Right forelimb (tissue), 1 donor: ENCODE results near the gene COL23A1.

ENCODE experiments used
- DNase-seq: peaks from one replicate; pipeline ENCODE4 v3.0.0-alpha.2; 2018

Gene COL23A1

GRCh38 chr5:178432421-178433272 is 157.5 kb downstream of the COL23A1 start:
- no peak for DNase-seq

- no peak for DNase-seq
Observed at GRCh38 chr5:178431782-178432165, 158.4 kb downstream of the COL23A1 start.

DNA sequence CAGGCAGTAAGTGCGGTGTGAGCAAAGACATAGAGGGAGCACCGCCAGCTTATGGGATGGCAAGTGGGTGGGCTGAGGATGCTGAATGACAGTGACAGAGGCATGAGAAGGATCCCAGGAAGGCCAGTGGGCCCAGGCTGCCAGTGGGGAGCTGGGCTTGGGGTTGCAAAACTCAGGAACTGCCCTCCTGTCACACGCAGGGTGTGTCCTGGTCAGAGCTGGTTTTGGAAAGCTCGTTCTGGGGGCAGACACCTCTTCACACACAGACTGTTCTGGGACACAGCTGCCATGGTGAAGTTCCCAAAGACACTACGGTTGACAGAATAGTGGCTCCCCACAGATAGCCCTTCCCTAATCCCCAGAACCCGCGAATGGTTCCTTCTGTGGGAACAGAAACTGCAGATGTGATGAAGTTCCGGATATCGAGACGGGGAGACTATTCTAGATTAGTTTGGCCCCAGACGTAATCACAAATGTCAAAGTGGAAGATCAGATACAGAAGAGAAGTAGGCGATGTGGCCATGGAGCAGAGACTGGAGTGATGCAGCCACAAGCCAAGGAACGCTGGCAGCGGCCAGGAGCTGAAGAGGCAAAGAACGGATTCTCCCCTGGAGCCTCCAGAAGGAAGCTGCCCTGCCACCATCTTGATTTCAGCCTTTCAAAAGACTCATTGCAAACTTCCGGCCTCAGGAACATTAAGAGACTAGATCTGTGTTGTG is 159.0 kb downstream of the COL23A1 start:
- no peak for DNase-seq

DNA sequence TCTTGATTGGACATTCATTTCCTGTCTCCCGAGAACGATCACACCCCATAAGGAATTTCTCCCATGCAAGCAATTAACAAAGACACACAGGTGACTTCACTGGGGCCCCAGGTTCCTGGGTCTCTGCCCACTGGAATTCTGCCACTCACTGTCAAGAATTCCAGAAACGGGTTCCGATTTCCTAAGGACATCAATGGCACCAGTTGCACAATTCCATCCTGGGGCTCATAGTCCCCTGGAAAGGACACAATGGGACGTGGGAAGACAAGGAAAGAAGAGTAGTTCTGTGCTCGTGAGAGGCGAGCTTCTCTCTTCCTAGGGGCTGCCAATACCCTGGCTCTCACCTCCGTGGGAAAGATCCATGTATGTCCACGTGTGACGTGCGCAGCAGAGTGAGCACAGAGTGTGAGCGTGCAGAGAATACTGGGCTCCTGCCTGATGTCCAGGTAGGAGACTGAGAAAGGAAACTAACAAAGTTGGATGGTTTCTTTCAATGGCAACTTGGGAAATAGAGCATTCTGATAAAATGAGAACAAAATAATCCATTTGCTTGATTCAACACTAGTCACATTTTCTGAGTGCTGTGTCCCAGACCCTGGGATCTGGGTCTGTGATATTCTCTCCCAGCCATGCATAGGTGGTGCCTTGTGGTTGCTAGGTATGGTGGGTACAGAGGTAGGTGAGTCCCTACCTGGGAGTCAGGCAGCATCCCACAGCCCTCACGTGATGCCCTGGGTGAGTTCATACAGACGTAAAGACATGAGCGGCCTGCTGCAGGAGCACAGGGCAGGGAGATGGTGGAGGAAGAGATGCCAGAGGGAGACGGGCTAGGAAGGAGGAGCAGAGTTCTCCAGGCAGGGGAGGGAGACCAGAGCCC is 159.8 kb downstream of the COL23A1 start:
- no peak for DNase-seq

GRCh38 chr5:178429491-178430185 is 160.6 kb downstream of the COL23A1 start:
- DNase-seq, result no peak

DNA sequence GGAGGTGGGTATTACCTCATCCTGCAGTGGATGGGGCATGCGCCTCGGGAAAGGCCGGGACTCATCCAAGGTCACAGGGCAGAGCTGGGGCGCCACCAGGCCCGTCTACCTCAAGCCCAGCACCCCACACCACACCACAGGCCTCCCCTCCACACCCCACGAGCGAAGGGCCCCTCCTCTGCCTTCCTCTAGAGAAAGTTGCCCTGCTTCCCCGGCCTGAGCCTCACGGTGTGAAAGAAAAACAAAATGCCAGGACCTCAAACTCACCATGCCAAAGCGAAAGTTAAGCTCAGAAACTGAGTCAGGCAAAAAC is 161.1 kb downstream of the COL23A1 start:
- DNase-seq, result no peak

DNA sequence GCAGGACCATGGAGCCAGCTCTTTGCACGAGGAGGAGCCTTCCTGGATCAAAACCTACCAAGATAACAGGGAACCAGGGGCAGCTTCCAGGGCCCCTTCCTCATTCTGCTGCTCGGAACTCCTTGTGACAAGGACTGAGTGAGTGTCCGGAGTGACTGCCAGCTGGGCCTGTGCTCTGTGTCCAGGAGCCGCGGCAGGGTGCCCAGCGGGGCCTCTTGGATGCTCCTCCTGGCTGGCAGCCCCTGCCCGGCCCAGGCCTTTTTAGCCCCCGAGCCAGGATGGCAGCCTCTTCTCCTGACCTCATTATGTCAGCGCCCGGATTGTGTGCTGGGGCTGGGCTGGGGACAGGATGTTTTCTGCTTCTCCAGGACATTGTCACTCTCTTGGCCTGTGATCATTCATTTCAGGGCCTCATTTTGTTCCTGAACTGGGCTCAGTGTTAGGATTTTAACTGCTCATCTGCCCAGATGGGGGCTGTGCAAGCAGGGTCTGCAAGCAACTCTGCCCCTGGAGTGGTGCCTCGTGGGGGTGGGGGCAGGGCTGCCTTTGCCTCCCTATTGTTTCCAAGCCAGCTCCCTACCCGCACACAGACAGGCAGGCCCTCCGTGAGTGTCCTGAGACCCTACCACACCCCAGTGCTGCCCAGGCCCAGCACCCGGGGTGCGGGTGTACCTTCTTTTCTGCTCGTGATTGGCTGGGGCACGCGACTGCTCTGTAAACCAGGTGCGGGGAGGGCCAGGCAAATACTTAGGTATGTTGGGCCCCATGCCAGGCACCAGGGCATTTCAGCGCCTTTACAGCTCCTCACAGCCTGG is 161.6 kb downstream of the COL23A1 start:
- no peak for DNase-seq

DNA sequence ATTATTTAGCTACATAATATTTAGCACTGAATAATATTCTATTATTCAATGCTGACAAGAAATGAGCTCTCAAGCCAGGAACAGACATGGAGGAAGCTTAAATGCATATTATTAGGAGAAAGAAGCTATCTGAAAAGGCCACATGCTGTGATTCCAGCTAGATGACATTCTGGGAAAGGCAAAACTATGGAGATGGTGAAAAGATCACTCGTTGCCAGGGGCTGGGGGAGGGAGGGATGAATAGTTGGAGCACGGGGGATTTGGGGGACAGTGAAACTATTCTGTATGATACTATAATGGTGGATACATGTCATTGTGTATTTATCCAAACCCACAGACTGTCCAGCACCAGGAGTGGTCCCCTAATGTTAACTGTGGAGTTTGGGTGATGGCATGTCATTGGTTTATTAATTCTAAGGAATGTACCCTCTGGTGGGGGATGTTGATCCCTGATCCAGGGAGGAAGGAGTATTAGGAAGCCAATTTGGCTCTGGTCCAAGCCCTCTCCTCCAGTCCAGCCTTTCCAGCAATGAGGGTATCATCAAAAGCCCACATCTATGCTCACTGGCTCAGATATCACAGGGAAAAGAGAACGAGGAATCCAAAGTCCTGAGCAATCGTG is 162.5 kb downstream of the COL23A1 start:
- no peak for DNase-seq

- DNase-seq, result no peak
Observed at GRCh38 chr5:178426326-178427130, 163.7 kb downstream of the COL23A1 start.

DNA sequence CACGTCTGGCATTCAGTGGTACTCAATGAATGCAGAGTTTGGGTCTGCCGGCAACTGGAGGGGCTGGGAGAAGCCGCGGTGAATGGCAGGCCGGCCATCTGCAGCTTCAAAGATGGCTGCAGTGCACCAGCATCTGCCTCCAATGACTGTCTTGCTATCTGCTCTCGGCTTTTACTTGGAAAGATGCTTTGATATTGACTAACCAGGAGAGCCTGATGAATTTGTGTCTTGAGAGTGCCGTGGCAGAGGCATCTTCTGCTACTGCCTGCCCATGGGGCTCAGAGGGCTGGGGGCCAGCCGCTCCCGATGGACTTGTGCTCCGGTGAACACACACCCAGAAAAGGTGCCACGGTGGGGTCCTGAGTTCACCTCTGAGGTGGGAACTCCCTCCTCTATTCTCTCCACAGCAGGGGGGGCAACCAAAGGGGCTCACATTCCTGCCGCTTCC is 164.5 kb downstream of the COL23A1 start:
- no peak for DNase-seq

- no peak for DNase-seq
Observed at GRCh38 chr5:178424810-178425177, 165.4 kb downstream of the COL23A1 start.

- DNase-seq, result no peak
Observed at GRCh38 chr5:178423901-178424809, 166.0 kb downstream of the COL23A1 start.

DNA sequence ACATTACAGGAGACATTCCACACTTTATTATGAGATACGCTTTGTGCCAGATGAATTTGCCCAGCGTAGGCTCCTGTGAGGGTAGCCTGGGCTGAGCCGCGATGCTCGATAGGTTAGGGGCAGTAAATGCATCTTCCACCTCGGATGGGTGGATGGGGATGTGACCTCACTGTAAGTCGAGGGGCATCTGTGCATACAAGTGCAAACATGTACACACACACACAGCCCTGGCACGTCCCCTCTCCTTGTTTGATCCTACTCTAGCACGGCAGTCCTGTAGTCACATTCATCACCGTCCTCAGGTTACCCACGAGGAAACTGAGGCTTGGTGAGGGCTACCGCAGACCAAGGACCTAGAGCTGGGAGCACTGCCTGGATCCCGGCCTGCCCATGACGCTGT is 166.8 kb downstream of the COL23A1 start:
- DNase-seq, result no peak

DNA sequence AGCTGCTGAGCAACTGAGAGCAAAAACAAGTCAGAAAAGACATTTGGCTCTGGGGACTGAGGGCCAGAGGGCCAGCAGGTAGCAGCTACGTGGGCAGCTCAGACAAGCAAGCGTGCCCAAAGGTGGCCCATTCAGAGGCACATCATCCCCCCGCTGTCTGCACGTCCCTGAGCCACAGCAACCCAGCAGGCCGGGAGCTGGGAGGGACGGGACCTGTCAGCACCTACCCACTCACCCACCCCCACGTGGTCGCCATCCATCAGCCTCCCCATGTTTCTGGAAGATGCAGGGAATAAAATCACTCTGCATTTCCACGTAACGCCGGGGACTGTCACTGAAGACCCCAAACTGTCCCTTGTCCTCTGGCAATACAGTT is 167.8 kb downstream of the COL23A1 start:
- peak; percentile 38 for DNase-seq

- DNase-seq, result peak; percentile 29
Observed at GRCh38 chr5:178421699-178422399, 168.3 kb downstream of the COL23A1 start.

- DNase-seq, result no peak
Observed at GRCh38 chr5:178421128-178421527, 169.1 kb downstream of the COL23A1 start.

DNA sequence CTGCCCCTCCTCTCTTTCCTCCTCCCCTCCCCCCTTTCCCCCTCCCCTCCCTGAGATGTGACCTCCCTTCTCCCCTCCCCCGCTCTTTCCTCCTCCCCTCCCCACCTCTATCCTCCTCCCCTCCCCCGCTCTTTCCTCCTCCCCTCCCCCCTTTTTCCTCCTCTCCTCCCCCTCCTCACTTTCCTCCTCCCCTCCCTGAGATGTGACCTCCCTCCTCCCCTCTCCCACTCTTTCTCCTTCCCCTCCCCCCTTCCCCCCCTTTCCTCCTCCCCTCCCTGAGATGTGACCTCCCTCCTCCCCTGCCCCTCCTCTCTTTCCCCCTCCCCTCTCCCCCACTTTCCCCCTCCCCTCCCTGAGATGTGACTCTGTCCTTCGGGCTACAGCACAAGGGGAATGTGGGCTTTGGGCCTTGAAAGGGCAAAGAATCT is 169.8 kb downstream of the COL23A1 start:
- no peak for DNase-seq

- DNase-seq, result peak; percentile 30
Observed at GRCh38 chr5:178419651-178420050, 170.5 kb downstream of the COL23A1 start.

GRCh38 chr5:178419196-178419595 is 171.0 kb downstream of the COL23A1 start:
- DNase-seq, result peak; percentile 31
